ENCODE results near the gene ABCA3.

Gene ABCA3

DNA sequence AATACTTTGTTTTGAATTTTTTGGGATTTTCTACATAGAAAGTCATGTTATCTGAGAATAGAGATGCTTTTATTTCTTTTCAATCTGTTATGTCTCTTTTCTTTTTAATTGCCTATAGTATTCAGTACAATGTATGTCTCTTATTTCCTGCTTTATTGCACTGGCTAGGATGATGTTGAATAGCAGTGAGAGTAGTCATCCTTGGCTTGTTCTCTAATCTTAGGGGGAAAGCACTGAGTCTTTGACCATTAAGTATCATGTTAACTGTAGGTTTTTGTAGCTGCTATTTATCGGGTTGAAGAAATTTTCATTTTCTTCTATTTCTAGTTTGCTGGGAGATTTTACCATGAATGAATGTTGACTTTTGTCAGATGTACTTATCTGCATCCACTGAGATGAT lies 10.0 kb upstream of the ABCA3 start:
- no peak for DNase-seq

DNA sequence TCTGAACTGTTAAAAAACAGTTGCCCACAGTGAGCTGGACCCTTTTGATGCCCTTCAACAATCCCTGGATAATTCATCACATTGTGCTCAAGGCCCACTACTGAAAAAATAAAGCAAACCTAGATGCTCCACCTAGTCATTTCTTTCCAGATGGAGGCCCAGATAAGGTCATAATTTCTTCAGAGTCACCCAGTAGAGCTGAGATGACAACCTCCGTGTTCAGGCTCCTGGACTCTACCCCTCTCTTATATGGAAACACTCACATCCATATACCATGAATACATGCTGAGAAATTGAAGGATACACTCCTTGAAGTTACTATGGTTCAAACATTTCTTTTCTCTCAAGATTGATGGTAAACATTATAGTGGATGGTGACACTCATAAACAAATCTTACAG lies 2.7 kb upstream of the ABCA3 start:
- no peak for DNase-seq

DNA sequence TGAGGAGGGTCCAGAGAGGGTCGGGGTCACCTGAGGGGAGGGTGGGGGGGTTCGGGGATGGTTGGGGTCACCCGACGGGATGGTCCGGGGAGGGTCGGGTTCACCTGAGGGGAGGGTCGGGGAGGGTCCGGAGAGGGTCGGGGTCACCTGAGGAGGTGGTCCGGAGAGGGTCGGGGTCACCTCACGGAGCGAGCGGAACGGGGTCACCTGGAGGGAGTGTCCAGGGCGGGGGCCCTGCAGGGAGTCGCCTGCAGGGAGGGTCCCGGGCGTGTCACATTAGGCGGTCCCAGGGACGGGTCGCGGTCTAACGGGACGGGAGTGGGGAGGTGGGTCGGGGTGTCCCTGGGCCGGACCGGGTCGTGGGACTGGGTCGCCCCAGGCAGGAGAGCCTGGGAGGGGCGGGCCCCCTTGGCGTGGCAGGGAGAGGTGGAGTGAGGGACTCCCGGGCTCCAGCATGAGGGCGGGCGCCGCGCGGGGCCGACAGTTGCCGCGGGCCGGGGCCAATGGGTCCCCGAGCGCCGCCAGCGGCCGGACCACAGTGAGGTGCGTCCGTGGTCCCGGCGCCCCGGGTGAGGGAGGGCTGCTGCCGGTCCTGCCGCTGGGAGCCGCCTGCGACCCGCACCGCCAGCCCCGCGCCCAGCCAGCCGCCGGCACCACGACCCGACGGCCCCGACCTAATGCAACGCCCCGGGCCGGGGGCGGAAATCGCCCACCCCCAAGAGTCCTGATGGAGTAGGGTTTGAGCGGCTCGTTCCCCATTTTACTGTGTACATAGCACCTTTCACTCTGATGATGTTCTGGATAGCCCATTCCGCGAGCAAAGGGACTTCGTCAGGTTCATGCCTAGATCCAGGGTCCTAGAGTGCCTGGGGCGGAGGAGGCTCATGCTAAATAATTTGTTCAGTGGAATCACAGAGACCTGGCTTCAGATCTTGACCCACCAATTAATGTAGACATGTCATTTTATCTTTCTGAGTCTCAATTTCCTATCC lies 1.2 kb upstream of the ABCA3 start:
- no peak for DNase-seq

DNA sequence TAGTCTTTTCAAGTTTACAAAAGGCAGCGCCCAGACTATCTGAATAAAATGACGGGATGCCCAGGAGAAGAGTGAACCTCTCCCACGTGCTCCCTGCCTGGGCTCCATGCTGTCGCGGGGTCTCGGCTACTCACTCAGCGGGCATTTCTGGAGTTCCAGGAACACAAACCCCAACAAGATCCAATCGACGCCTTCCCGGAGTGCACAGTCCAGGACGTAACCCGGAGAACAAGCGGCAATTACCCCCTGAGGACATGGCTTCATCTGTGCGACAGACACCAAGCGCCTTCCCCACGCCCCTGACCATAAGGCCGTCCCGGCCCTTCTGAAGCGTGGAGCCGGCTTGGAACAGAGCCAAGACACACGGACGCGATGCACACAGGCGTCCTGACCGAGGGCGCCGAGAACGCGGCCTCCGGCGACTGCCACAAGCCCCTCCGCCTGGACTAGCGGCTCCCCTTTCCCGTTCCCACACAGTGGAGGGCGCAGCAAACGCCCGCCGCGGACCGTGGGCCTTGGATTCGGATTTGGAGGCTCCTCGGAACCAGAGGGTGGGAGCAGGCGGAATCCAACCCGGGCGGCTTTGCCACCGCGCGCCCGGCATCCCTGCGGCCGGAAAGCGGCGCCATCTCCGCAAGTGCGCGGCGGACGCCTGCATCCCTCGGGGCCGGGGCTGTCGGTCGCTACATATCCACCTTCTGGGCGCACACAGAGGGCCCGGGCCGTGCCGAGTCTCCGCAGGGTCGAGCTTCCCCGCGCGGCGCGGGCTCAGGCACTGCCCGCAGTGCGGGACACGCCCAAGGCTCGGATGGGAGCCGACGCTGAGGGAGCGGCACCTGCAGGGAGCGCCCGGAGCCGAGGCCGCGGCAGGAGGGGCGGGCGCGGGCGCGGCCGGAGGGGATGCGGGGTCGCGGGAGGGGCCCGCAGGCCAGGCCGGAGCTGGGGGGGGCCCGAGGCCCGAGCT lies 725 bp downstream of the ABCA3 start:
- DNase-seq: peak; percentile 41

DNA sequence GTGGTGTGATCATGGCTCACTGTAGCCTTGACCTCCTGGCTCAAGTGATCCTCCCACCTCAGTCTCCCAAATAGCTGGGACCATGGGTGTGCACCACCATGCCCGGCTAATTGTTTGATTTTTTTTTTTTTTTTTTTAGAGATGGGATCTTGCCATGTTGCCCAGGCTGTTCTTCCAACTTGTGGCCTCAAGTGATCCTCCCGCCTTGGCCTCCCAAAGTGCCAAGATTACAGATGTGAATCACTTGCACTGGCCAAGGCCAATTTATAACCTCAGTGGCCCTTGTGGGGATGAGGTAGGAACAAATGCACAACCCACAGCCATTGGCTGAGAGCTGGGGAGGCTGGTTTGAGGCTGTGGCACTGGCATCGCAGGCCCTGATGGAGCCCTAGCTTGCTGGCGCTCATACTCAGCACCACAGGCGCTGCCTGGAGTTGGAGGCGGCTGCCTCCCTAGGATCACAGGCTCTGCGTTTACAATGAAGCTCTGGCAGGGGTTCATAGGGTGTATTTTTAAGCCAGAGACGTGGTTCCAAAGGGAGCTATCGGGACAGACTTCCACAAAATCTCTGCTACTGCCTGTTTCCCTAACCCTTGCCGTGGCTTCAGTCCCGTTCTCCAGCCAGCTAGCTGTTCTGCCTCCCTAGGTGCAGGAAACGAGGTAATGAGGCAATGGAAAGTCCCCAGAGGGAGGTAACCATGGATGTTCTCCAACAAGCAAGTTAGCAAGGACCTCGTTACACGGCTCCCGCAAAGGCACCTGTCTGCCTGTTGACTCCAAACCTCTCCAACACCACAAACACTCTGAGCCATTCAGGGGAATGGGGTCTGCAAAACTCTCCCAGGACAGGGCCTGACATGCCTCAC lies 2.9 kb downstream of the ABCA3 start:
- DNase-seq: no peak

DNA sequence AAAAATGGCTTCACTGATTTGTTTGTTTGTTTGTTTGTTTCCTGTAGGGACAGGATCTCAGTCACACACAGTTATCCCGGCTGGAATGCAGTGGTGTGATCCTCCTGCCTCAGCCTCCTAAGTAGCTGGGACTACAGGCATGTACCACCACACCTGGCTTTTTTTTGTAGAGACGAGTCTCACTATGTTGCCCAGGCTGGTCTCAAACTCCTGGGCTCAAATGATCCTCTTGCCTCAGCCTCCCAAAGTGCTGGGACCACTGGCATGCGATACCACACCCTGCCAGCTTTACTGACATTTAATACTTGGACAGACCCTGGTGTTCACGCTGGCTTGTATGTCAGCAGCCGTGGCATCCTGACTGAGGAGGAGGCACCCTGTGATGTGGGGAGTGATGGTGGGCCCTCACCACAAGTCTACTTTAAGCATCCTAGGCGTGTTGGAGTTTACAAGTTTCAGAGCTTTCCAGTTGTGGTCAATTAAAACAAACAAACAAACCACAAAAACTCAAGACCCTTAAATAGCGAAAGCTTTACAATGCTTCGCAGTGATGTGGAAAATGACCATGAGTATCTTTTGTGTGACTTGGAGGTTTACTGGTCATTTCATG lies 5.1 kb downstream of the ABCA3 start:
- no peak for DNase-seq

DNA sequence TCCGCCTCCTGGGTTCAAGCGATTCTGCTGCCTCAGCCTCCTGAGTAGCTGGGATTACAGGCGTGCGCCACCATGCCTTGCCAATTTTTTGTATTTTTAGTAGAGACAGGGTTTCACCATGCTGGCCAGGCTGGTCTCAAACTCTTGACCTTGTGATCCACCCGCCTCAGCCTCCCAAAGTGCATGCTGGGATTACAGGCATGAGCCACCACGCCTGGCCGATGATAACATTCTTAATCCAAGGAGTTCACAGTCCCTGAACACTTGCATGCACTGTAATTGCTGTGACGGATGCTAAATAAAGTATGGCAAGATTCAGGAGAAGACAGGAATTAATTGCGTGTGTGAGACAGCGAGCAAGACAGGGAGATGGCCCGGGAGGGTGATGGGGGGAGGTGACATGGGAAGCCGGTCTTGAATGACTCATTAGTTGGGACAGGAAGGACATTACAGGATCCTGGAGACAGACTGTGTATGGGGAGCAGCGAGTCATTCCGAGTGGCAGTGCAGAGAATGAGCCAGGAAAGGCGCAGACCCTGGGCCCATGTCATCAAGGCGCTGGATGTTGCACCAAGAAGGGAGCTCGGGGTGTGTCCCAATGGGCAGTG lies 6.7 kb downstream of the ABCA3 start:
- no peak for DNase-seq

DNA sequence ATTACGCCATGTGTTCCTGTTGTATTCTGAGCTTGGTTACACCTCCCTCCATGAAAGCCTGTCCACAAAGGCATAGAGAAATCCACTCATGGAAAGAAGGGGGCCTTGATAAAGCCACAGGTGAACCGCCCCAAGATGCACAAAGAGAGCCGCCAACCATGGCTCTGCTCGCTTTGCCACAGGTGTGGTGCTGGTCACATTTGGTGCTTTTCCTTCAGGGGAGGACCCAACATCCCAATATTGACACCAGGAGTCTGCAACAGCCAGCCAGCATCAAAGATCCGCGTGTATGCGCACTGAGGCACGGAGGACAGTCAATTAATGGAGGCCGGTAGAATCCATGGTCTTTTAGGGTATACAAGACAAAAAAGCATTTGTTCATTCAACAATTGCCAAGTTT lies 7.3 kb downstream of the ABCA3 start:
- no peak for DNase-seq

DNA sequence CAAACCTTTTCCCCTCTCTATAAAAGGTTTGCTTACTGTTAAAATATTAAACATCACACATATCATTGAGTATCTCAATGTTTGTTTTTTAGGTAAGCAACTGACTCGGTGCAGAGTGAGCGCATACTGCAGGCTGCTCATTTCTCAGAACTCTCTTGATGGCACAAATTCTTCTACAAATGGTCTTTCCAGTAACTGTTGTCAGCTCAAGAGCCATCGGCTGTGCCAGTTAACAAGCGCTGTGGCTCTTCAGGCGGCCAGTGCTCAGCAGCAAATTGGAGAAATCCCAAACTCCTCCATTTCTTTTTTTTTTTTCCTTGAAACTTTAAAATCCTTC lies 8.6 kb downstream of the ABCA3 start:
- no peak for DNase-seq

DNA sequence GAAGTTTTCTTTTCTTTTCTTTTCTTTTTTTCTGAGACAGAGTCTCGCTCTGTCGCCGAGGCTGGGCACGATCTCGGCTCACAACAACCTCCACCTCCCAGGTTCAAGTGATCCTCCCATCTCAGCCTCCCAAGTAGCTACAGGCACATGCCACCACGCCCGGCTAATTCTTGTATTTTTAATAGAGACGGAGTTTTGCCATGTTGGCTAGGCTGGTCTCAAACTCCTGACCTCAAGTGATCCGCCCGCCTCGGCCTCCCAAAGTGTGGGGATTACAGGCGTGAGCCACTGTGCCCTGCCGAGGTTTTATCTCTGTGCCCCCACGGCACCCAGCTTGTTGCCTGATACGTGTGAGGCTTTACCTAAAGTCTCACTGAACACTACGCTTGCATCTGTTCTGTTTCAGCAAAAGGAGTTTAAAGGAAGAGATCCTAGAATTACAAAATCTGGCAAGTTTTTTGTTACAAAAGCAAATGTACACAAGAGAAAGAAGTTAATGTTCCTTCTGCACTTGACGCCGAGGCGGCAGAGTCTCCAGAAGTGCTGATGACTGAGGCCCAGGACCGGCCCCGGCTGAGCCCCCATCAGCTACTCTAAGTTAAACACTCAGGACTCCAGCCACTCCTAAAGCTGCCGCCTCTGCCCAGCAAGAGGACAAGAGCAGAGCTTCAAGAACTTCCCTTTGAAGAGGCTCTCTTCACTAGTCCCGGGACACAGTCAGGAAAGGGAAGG lies 9.2 kb downstream of the ABCA3 start:
- no peak for DNase-seq

DNA sequence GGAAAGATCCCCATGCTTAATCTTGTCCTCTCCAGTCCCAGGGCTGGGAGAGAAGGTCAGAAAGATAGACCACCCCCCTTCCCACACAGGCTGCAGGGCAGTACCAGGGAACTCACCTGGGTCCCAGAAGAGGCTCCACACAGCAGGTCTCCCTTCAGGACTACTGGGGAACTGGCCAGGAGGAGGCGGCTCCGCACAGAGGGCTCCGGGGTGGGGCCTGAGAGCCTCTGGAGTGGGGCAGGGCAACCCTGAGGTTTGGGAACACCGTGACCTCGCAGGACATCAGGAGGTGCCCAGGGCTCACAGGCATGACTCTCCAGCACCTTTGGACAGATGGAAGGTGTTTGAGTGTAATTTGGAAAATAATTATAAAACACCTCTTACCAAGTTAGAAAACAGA lies 11.0 kb downstream of the ABCA3 start:
- DNase-seq: no peak

DNA sequence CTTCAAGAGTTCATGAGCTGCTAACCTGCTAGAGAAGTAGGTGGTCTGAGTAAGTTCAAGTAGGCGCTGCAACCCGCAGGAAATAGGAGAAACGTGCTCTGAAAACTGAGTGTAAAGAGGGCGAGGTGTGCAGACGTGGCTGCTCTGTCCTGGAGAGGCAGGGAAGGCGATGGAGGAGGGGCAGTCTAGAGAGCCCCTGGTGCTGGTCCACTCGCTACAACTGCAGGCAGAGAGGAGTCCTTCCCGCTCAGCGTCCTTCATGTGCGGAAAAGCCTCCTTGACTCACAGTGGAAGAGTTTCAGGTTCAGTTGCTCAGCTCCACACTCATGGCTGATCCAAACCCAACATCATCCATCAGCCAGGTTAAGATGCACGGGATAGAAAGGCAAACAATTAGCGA lies 12.1 kb downstream of the ABCA3 start:
- DNase-seq: no peak

DNA sequence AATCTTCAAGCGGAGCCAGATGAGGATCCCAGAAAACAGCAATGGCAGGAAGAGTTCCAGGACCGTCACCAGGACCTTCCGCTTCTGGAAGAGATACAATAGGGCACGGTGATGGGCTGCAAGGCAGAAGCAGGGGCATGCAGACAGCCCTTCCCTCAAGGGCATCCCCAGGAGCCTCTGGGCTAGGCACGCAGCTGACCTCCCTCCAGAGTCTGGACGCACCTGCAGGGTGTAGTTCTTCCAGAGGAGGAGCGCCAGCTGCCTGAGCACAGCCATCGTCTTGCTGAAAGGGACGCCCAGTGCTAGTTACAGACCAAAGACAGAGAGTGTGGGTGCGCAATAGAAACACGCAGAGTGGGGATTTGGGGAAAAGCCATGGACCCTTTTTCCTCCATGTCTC lies 14.3 kb downstream of the ABCA3 start:
- no peak for DNase-seq

DNA sequence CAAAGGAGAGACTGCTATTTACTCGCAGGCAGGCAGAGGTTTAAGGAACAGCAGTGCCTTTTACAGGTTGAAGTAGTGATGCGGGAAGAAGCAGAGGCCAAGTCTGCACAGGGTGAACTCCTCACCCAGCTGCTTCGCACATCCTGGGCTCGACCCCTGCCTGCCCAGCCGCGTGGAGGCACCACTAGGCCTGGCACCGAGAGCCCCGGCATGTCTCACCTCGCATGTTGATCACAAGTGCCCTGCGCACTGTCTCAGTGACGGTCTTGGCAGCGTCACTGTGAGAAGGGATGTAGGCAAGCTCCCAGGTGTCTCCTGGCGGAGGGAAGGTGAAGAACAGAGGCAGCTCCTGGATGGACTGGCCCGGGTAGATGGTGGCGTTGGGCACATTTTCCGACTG lies 14.7 kb downstream of the ABCA3 start:
- no peak for DNase-seq

DNA sequence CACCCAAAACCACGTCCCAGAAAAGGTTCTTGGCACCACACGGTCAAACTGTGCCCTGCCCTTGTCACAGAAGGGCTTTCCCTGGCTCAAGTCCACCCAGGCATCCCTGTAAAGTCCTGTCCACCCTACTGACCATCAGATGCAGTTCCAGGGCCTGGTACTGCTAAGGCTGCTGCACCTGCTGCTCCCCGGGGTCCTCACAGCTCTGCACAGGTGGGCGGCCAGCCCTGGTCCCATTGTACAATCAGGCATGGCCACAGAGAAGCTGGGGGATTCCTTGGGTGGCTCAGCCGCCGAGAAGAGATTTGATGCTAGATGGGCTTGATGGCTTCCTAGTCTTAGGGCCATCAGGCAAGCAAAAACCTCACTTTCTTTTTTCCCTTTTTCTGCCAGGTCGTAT lies 15.3 kb downstream of the ABCA3 start:
- DNase-seq: no peak

DNA sequence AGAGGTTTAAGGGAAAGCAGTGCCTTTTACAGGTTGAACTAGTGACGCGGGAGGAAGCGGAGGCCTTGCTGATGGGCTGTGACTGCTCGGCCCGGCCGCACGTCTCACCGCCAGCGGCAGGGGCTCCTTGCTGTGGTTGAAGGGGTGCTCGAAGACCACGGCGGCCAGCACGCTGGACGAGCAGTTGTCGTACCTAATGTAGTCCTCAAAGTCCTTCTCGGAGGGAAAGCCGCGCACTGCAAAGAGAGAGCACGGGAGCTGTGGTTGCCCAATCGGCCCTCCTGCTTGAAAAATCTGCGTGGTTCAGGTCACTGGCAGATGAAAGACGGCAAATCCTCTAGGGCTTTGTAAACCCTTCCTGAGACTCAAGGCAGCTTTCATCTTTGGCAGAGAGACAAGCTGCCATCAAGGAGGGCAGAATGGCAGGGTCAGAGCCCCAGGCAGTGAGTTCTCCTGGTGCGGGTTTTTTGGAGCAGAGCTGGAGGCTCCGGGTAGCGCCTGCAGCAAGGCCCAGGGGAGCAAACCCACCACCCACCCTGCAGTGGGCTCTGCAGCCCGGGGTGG lies 16.1 kb downstream of the ABCA3 start:
- no peak for DNase-seq

DNA sequence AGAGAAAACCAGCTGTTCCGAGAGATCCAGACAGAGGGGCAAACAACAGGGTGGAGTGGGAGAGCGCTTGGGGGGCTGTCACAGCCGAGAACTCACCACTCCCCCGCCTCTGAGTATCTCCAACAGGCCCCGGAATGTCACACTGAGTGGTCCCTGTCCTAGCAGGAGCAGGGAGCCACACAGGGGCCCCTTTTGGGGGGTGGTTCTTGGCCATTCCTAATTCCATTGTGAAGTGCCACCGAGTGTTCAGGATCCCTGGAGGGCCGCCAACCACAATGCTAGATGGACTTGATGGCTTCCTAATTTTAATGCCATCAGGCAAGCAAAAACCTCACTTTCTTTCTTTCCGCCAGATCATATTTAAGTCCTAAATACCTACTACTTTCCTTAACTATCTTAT lies 16.8 kb downstream of the ABCA3 start:
- no peak for DNase-seq

DNA sequence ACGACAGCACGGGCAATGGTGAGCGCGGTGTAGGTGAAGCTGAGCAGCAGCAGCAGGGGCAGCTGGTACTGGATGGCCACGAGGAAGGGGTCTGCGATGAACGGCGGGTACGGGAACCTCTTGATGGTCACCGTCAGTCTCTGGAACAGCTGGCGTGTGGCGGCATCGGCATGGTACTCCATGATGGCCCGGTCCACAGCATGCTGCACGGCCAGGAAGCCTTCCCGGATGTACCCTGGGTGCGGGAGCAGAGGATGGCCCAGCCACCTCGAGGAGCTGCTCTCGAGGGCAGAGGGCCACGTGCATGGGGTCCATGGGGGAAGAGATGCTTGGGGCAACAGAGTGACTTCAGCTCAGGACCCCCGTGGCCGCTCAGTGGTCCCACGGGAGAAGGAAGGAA lies 20.9 kb downstream of the ABCA3 start:
- DNase-seq: no peak

DNA sequence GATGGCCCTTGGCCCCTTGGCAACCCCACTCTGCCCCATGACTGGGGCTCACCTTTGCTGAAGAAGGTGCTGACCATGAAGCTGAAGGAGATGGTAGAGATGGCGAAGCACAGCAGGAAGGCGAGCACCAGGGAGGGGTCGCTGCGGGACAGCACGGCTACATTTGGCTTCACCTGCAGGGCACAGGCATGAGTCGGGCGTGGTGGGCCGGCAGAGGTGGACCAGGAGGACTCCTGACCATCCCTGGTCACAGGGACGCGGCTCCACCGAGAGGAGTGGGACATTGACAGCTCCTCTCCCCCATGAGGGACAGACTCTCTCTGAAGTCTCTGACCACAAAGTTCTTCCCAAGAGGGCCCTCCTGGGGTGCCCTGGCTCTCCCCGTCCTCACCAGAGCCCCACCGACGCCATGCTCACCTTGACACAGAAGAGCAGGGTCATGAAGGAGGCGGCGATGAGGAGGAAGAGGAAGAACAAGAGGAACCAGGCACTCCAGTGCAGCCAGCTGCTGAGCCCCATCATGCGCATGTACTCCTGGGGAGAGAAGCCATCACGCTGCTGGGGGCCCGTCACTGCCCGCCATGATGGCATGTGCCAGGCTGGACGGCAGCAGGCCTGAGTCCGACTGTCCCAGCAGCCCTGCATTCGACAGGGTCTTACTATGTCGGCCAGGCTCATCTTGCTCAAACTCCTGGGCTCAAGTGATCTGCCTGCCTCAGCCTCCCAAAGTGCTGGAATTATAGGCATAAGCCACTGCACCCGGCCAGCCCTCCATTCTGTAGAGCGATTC lies 23.1 kb downstream of the ABCA3 start:
- no peak for DNase-seq
